A549 (cell line): Measurements from ENCODE around the gene DLGAP5. TPM values are rescaled to one million over a fixed set of nuclear protein-coding genes. Genes with fewer than 3 reads are reported as not detected.
A peak's percentile ranks its signal among the peaks of the same experiment; 100 is the strongest.

Experiments
- ATAC-seq, 2 experiments: fragments of 200-7000 bp in 1 of 2; fragments of >200 bp in 1 of 2; cut with Nextera tagmentation in 1 of 2; cut with Tn5 transposase in 1 of 2; 3 replicates each; pipeline versions ENCODE4 v1.8.0 to v1.9.1; 2018 to 2020; ENCODE audit warnings: mild to moderate bottlenecking in 1 of 2, moderate library complexity in 1 of 2
- CTCF ChIA-PET: fragments of 300-600 bp; sonication (Branson Sonifier 250); formaldehyde crosslinking; extraction: SDS; loops from one replicate; lab custom pipeline; 2021; ENCODE audit warnings: antibody characterized with exemption, inconsistent platforms; lab: Yijun Ruan, JAX
- POLR2A ChIA-PET: fragments of 350-600 bp; formaldehyde crosslinking; extraction: SDS; loops from one replicate; lab custom pipeline; 2021; ENCODE audit warnings: antibody characterized with exemption, inconsistent platforms; lab: Yijun Ruan, JAX
- DNase-seq, 2 experiments: peaks; one replicate each; pipeline versions ENCODE4 v3.0.0 to v3.0.0-alpha.2; 2011 to 2016; ENCODE audit warnings: low read depth in 1 of 2, low spot score in 1 of 2
- FAIRE-seq: peaks from 2 replicates; lab custom pipeline; 2011; peaks lifted over from hg19 to GRCh38; lab: Jason Lieb, UNC
- H3K27ac ChIP-seq, 2 experiments: fragments of >200 bp; sonication (Bioruptor Twin); formaldehyde crosslinking; 3 replicates each; pipeline ENCODE4 v1.5.1; 2016 to 2017
- H3K4me1 ChIP-seq: fragments of >200 bp; sonication (Bioruptor Twin); formaldehyde crosslinking; 3 replicates; pipeline ENCODE4 v1.6.1; 2016
- H3K4me2 ChIP-seq: fragments of >200 bp; sonication (Bioruptor Twin); formaldehyde crosslinking; 3 replicates; pipeline ENCODE4 v1.6.1; 2016
- H3K4me3 ChIP-seq: fragments of >200 bp; sonication (Bioruptor Twin); formaldehyde crosslinking; 3 replicates; pipeline ENCODE4 v1.5.1; 2016
- H3K9me3 ChIP-seq: fragments of >200 bp; sonication (Bioruptor Twin); formaldehyde crosslinking; 3 replicates; pipeline ENCODE4 v1.6.1; 2016
- ATOH8 ChIP-seq: fragments of 250-450 bp; sonication (Bioruptor Pico); IDR thresholded peaks from 2 replicates; pipeline ENCODE4 v1.5.0; 2020; ENCODE audit warnings: low read depth, mild to moderate bottlenecking, moderate library complexity
- BCL3 ChIP-seq: fragments of >200 bp; sonication (Bioruptor Twin); formaldehyde crosslinking; IDR thresholded peaks from 3 replicates; pipeline ENCODE4 v1.6.1; 2016
- BHLHE40 ChIP-seq: IDR thresholded peaks from 2 replicates; pipeline ENCODE4 v1.6.1; 2012; ENCODE audit warnings: low read depth, low read length, inconsistent platforms
- CEBPB ChIP-seq, 2 experiments: fragments of >200 bp in 1 of 2; sonication (Bioruptor Twin) in 1 of 2; formaldehyde crosslinking in 1 of 2; IDR thresholded peaks; 2 replicates each; pipeline ENCODE4 v1.6.1; 2012 to 2016
- CHD2 ChIP-seq: fragments of 150-350 bp; IDR thresholded peaks from 2 replicates; pipeline ENCODE4 v1.6.1; 2014; ENCODE audit warnings: low read length; ENCODE audit not compliant: partially characterized antibody
- EHF ChIP-seq: fragments of 250-450 bp; sonication (Bioruptor Pico); IDR thresholded peaks from 2 replicates; pipeline ENCODE4 v1.5.0; 2020; ENCODE audit warnings: mild to moderate bottlenecking
- ELK1 ChIP-seq: fragments of 150-350 bp; IDR thresholded peaks from 2 replicates; pipeline ENCODE4 v1.6.1; 2014; ENCODE audit warnings: low read depth, mild to moderate bottlenecking, low read length
- EP300 ChIP-seq, 2 experiments: fragments of >200 bp; sonication (Bioruptor Twin); formaldehyde crosslinking; IDR thresholded peaks; 2 replicates in 1 of 2; 3 replicates in 1 of 2; pipeline ENCODE4 v1.6.1; 2016 to 2017
- ESRRA ChIP-seq: fragments of 150-350 bp; IDR thresholded peaks from 2 replicates; pipeline ENCODE4 v1.6.1; 2014; ENCODE audit warnings: mild to moderate bottlenecking, low read length, borderline replicate concordance
- FOSL2 ChIP-seq, 2 experiments: fragments of 450-650 bp in 1 of 2; fragments of >200 bp in 1 of 2; sonication (Bioruptor Twin) in 1 of 2; formaldehyde crosslinking; IDR thresholded peaks; 2 replicates each; pipeline versions ENCODE4 v1.5.0 to v1.6.1; 2016 to 2020; ENCODE audit warnings: mild to moderate bottlenecking in 1 of 2, moderate library complexity in 1 of 2
- FOXS1 ChIP-seq: fragments of 250-450 bp; sonication (Bioruptor Pico); IDR thresholded peaks from 2 replicates; pipeline ENCODE4 v1.5.0; 2020; ENCODE audit warnings: mild to moderate bottlenecking, moderate library complexity
- HDAC2 ChIP-seq: fragments of 200-600 bp; sonication (generic); IDR thresholded peaks from 2 replicates; pipeline ENCODE4 v1.6.1; 2016
- HEYL ChIP-seq: fragments of 250-450 bp; sonication (Bioruptor Pico); IDR thresholded peaks from 2 replicates; pipeline ENCODE4 v1.8.0; 2021; ENCODE audit warnings: mild to moderate bottlenecking, moderate library complexity
- HOXB13 ChIP-seq: fragments of 250-450 bp; sonication (Bioruptor Pico); IDR thresholded peaks from 2 replicates; pipeline ENCODE4 v1.5.0; 2020; ENCODE audit warnings: low read depth, mild to moderate bottlenecking, moderate library complexity
- HOXB5 ChIP-seq: fragments of 250-450 bp; sonication (Bioruptor Pico); IDR thresholded peaks from 2 replicates; pipeline ENCODE4 v1.5.0; 2020; ENCODE audit warnings: mild to moderate bottlenecking, moderate library complexity
- JUN ChIP-seq, 2 experiments: fragments of >200 bp; sonication (Bioruptor Twin); formaldehyde crosslinking; IDR thresholded peaks; 2 replicates in 1 of 2; 3 replicates in 1 of 2; pipeline ENCODE4 v1.6.1; 2016 to 2017
- KDM5A ChIP-seq: fragments of 200-600 bp; sonication (generic); IDR thresholded peaks from 2 replicates; pipeline ENCODE4 v1.6.1; 2016; ENCODE audit warnings: antibody characterized with exemption, mild to moderate bottlenecking
- MAFK ChIP-seq: fragments of 450-650 bp; IDR thresholded peaks from 2 replicates; pipeline ENCODE4 v1.6.1; 2014; ENCODE audit not compliant: partially characterized antibody
- NPAS2 ChIP-seq: fragments of 250-450 bp; sonication (Bioruptor Pico); IDR thresholded peaks from 2 replicates; pipeline ENCODE4 v1.8.0; 2022; ENCODE audit warnings: mild to moderate bottlenecking, moderate library complexity, borderline replicate concordance
- NR3C1 ChIP-seq: fragments of >200 bp; sonication (Bioruptor Twin); formaldehyde crosslinking; IDR thresholded peaks from 3 replicates; pipeline ENCODE4 v1.6.1; 2017
- PHF8 ChIP-seq: fragments of 200-600 bp; sonication (generic); IDR thresholded peaks from 2 replicates; pipeline ENCODE4 v1.6.1; 2016; ENCODE audit warnings: low read depth, mild to moderate bottlenecking, antibody characterized with exemption, moderate library complexity, borderline replicate concordance
- POLR2A ChIP-seq: IDR thresholded peaks from 2 replicates; pipeline ENCODE4 v1.6.1; 2012; ENCODE audit warnings: mild to moderate bottlenecking, low read length
- POLR2AphosphoS2 ChIP-seq: conservative IDR thresholded peaks from 2 replicates; pipeline ENCODE4 v1.6.1; 2012; ENCODE audit warnings: low read length, improper control_type of control experiment, inconsistent platforms
- RAD21 ChIP-seq, 2 experiments: fragments of >200 bp in 1 of 2; sonication (Bioruptor Twin) in 1 of 2; formaldehyde crosslinking in 1 of 2; IDR thresholded peaks in 1 of 2; conservative IDR thresholded peaks in 1 of 2; 2 replicates in 1 of 2; 3 replicates in 1 of 2; pipeline ENCODE4 v1.6.1; 2012 to 2018; ENCODE audit warnings: inconsistent platforms in 1 of 2
- RARB ChIP-seq: fragments of 250-450 bp; sonication (Bioruptor Pico); IDR thresholded peaks from 2 replicates; pipeline ENCODE4 v1.8.0; 2021; ENCODE audit warnings: mild to moderate bottlenecking, moderate library complexity
- RCOR1 ChIP-seq: fragments of 150-350 bp; IDR thresholded peaks from 2 replicates; pipeline ENCODE4 v1.6.1; 2014; ENCODE audit warnings: antibody characterized with exemption, low read length, low read depth
- RFX5 ChIP-seq: fragments of 450-650 bp; IDR thresholded peaks from 2 replicates; pipeline ENCODE4 v1.7.1; 2014; ENCODE audit warnings: antibody characterized with exemption, mild to moderate bottlenecking, moderate library complexity
- TP53 ChIP-seq: fragments of 250-450 bp; sonication (Bioruptor Pico); IDR thresholded peaks from 2 replicates; pipeline ENCODE4 v1.5.0; 2021; ENCODE audit warnings: mild to moderate bottlenecking, moderate library complexity
- USF2 ChIP-seq: fragments of 450-650 bp; IDR thresholded peaks from 2 replicates; pipeline ENCODE4 v1.6.1; 2014; ENCODE audit warnings: antibody characterized with exemption
- ZC3H11A ChIP-seq: fragments of 450-650 bp; IDR thresholded peaks from 2 replicates; pipeline ENCODE4 v1.6.1; 2014; ENCODE audit warnings: antibody characterized with exemption, mild to moderate bottlenecking
- ZFP36 ChIP-seq: fragments of 450-650 bp; IDR thresholded peaks from 2 replicates; pipeline ENCODE4 v1.6.1; 2014; ENCODE audit warnings: borderline replicate concordance; ENCODE audit not compliant: partially characterized antibody
- ZNF302 ChIP-seq: fragments of 250-450 bp; sonication (Bioruptor Pico); IDR thresholded peaks from 2 replicates; pipeline ENCODE4 v1.9.0; 2021; ENCODE audit warnings: inconsistent platforms, mild to moderate bottlenecking, moderate library complexity
- WGBS: methylation state at CpG from one replicate; pipeline ENCODE4 v1.1.6; 2017; ENCODE audit errors: missing lambda C conversion rate; 5-methylcytosine and 5-hydroxymethylcytosine counted together
- polyA plus RNA-seq, 4 experiments: library from polyadenylated mRNA; depleted of rRNA in 3 of 4; stranded (reverse); fragments of >200 nt; fragmentation: RNase III in 1 of 4; extraction: RNeasy Plus Mini Kit Qiagen cat#74134 plus additional on column Dnase treatment in 1 of 4; gene quantifications; 2 replicates in 3 of 4; 3 replicates in 1 of 4; pipeline ENCODE4 v1.2.3, GENCODE V29; 2011 to 2017

The DLGAP5 gene
- polyA plus RNA-seq, 2 of the 4 experiments (the other 2 are of a cell fraction): 46.1 to 46.6 TPM

DNA sequence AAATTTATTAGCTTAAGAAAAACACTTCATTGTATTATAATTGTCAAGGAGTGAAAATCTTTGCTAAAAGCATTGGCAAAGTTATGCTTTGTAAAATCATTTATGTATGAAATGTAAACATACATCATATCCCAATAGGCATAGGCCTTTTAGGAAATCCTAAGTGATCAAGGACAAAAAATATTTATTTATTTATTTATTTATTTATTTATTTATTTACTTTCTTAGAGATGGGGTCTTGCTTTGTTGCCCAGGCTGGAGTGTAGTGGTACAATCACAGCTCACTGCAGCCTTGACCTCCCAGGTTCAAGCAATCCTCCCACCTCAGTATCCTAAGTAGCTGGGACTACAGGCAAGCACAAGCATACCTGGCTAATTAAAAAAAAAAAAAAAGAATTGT lies 32.0 kb upstream of the DLGAP5 start:
- peaks cover 27% of the 10 kb centered on the region for H3K9me3 ChIP-seq
- ChIA-PET CTCF (interaction anchor here (1.0 to 1.7 kb wide), 4 partner anchors 10 to 215 kb away, joined by 3 to 6 read pairs (median 3); no protein-coding TSS in a partner anchor), POLR2A (no interaction called here)
- no peak for ATAC-seq
- TF ChIP-seq RAD21 (conservative IDR thresholded peaks at IDR 0.05 in 1 of 2, IDR thresholded peaks at IDR 0.05 in 1 of 2): no peak
- TF ChIP-seq NR3C1: no peak
- no peak for TF ChIP-seq CEBPB (IDR thresholded peaks at IDR 0.05)
- TF ChIP-seq ZC3H11A: peak; percentile 83
- FAIRE-seq: no peak
- H3K27ac ChIP-seq: no peak overlapping the region
- H3K4me1 ChIP-seq: no peaks in the 10 kb centered on the region
- no peak for DNase-seq
- no peak overlapping the region for H3K4me2 ChIP-seq
- no peak overlapping the region for H3K4me3 ChIP-seq

DNA sequence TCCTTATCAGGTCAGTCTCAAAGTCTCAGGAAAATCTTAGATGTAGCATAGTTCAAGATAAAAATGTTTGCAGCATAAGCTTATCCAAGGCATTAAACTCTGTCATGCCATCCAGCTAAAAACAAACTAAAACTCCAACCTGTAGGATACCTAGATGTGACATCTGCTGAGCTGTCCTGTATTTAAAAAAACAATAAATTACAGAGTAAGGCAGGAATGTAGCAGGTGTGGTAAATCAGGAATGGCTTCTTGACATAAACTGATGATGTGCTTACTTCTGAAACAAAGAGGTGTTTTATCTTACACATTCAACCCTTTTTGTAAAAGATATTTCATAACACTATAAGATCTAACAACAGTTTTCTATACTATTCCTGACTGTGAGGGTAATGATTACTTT lies 30.6 kb upstream of the DLGAP5 start:
- CTCF ChIA-PET: interaction anchor here (1.4 kb wide), 1 partner anchor 9 kb away, joined by 3 read pairs; no protein-coding TSS in a partner anchor
- POLR2A ChIA-PET: no interaction called here
- Histone ChIP-seq H3K27ac (no peak overlapping the region), H3K4me2 (no peak overlapping the region), H3K4me3 (no peak overlapping the region), H3K4me1 (no peaks in the 10 kb centered on the region), H3K9me3 (peaks cover 14% of the 10 kb centered on the region)
- no peak for TF ChIP-seq RFX5
- no peak for TF ChIP-seq NPAS2 (CRISPR knock-in tag)
- TF ChIP-seq TP53 (CRISPR knock-in tag): no peak
- TF ChIP-seq HOXB13: no peak
- no peak for TF ChIP-seq USF2
- no peak for TF ChIP-seq BHLHE40
- no peak for TF ChIP-seq RARB (CRISPR knock-in tag)
- TF ChIP-seq FOSL2 (IDR thresholded peaks at IDR 0.05): no peak
- no peak for TF ChIP-seq FOSL2 (CRISPR knock-in tag; IDR thresholded peaks at IDR 0.05)
- TF ChIP-seq PHF8: no peak
- TF ChIP-seq ZFP36: no peak
- no peak for TF ChIP-seq EHF (CRISPR knock-in tag)
- no peak for TF ChIP-seq JUN (IDR thresholded peaks at IDR 0.05)
- no peak for TF ChIP-seq ATOH8
- TF ChIP-seq ESRRA: no peak
- no peak for TF ChIP-seq HDAC2
- no peak for TF ChIP-seq POLR2AphosphoS2
- no peak for TF ChIP-seq HEYL (CRISPR knock-in tag)
- TF ChIP-seq FOXS1 (CRISPR knock-in tag): no peak
- no peak for TF ChIP-seq ELK1
- TF ChIP-seq KDM5A: no peak
- ATAC-seq: no peak
- FAIRE-seq: no peak
- DNase-seq: no peak

DNA sequence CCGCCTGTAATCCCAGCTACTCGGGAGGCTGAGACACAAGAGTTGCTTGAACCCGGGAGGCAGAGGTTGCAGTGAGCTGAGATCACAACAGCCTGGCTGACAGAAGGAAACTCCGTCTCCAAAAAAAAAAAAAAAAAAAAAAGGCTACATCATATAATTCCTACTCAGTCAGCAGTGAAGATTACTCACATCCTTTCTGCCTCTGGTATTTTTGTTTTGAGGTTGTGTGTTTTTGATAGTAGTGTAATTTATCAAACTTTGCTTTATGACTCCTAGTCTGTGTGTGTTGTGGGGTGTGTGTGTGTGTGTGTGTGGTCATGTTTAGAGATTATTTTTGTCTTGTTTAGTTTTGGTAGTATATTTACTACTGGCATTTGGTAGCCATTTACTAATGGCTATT lies 29.8 kb upstream of the DLGAP5 start:
- CTCF ChIA-PET: interaction anchor here (1.4 kb wide), 1 partner anchor 10 kb away, joined by 3 read pairs; no protein-coding TSS in a partner anchor
- no peak overlapping the region for H3K4me2 ChIP-seq
- DNase-seq: no peak
- POLR2A ChIA-PET: no interaction called here
- no peak for ATAC-seq
- no peak for FAIRE-seq
- H3K4me1 ChIP-seq: no peaks in the 10 kb centered on the region
- no peak overlapping the region for H3K27ac ChIP-seq
- no peak overlapping the region for H3K4me3 ChIP-seq
- TF ChIP-seq ZFP36 (no peak), EP300 (IDR thresholded peaks at IDR 0.05) (no peak), ESRRA (no peak), POLR2A (no peak), HOXB5 (CRISPR knock-in tag) (no peak), ZNF302 (CRISPR knock-in tag) (no peak), RFX5 (no peak), CHD2 (no peak), BCL3 (no peak), RCOR1 (no peak), JUN (IDR thresholded peaks at IDR 0.05) (no peak), MAFK (no peak)
- peaks cover 7% of the 10 kb centered on the region; the same call in 2 of the 3 replicates for H3K9me3 ChIP-seq
- 53% methylated on average over 4 of the region's 4 CpGs for WGBS
